Esophagus squamous epithelium (tissue), 4 donors: Measurements from ENCODE around the gene CYTH3.

ENCODE experiments used
- POLR2A ChIP-seq, 4 donors: fragments of 450-650 bp; IDR thresholded peaks; one replicate each; pipeline ENCODE4 v1.6.1; 2017; ENCODE audit warnings: antibody characterized with exemption in 4 of 4, mild to moderate bottlenecking in 4 of 4, moderate library complexity in 3 of 4
- TF ChIP-seq, protein P1 (sequence below), 6 experiments: fragments of 450-650 bp in 4 of 6; fragments of 200-600 bp in 2 of 6; sonication (generic) in 2 of 6; IDR thresholded peaks; one replicate each; pipeline ENCODE4 v1.5.1; 2016 to 2019; ENCODE audit warnings: antibody characterized with exemption in 6 of 6, mild to moderate bottlenecking in 4 of 6, moderate library complexity in 4 of 6

DNA sequence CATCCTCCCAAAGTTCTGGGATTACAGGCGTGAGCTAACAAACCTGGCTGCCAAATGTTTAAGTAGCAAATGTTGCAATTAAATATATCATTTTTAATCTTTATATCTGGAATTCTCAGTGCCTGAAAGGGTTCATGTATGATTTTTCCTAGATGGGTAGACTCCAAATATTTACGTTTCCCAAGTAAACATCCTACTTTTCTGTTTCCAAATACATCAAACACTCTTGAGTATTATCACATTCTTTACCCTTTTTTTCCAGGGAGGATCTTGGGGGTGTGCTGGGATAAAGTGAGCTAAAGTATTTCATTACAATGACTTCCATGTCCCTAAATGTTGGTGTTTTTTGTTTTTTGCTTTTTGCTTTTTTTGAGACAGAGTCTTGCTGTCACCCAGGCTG is 32.9 kb upstream of the CYTH3 start:
- TF ChIP-seq, protein P1, sequence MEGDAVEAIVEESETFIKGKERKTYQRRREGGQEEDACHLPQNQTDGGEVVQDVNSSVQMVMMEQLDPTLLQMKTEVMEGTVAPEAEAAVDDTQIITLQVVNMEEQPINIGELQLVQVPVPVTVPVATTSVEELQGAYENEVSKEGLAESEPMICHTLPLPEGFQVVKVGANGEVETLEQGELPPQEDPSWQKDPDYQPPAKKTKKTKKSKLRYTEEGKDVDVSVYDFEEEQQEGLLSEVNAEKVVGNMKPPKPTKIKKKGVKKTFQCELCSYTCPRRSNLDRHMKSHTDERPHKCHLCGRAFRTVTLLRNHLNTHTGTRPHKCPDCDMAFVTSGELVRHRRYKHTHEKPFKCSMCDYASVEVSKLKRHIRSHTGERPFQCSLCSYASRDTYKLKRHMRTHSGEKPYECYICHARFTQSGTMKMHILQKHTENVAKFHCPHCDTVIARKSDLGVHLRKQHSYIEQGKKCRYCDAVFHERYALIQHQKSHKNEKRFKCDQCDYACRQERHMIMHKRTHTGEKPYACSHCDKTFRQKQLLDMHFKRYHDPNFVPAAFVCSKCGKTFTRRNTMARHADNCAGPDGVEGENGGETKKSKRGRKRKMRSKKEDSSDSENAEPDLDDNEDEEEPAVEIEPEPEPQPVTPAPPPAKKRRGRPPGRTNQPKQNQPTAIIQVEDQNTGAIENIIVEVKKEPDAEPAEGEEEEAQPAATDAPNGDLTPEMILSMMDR (IDR thresholded peaks at IDR 0.05): no peak
- TF ChIP-seq POLR2A (IDR thresholded peaks at IDR 0.05): no peak
